GM18519 (cell line): ENCODE results near the gene LRRC4C.
"Not testable (repeated sequence)": the region's sequence is repeated elsewhere in the genome, so short reads cannot be mapped to it uniquely, and the experiment has no call there.

Source experiments
- ATAC-seq: cut with Tn5 transposase; IDR thresholded peaks from one replicate; pipeline ENCODE4 v1.9.1; 2021; ENCODE audit warnings: mild to moderate bottlenecking, moderate library complexity; ENCODE audit not compliant: unreplicated experiment, low FRiP score

LRRC4C gene

GRCh38 chr11:41051919-41052635 lies 407.4 kb downstream of the LRRC4C start:
- ATAC-seq, result no peak

GRCh38 chr11:41050791-41051190 lies 408.7 kb downstream of the LRRC4C start:
- ATAC-seq, result no peak

- no peak for ATAC-seq
Observed at GRCh38 chr11:41047229-41047628, 412.2 kb downstream of the LRRC4C start.

- ATAC-seq, result no peak
Observed at GRCh38 chr11:41045266-41045665, 414.2 kb downstream of the LRRC4C start.

GRCh38 chr11:41044747-41045146 lies 414.7 kb downstream of the LRRC4C start:
- ATAC-seq, result no peak

GRCh38 chr11:41042688-41043087 lies 416.8 kb downstream of the LRRC4C start:
- ATAC-seq, result no peak

GRCh38 chr11:41040474-41040873 lies 419.0 kb downstream of the LRRC4C start:
- ATAC-seq, result peak; percentile 58

- no peak for ATAC-seq
Observed at GRCh38 chr11:41039592-41039991, 419.9 kb downstream of the LRRC4C start.

GRCh38 chr11:41031551-41032060 lies 427.8 kb downstream of the LRRC4C start:
- ATAC-seq, result no peak

GRCh38 chr11:41020259-41020658 lies 439.2 kb downstream of the LRRC4C start:
- ATAC-seq, result no peak

- ATAC-seq, result not testable (repeated sequence)
Observed at GRCh38 chr11:41019666-41020065, 439.8 kb downstream of the LRRC4C start.

- no peak for ATAC-seq
Observed at GRCh38 chr11:41018224-41018623, 441.2 kb downstream of the LRRC4C start.

GRCh38 chr11:41010361-41011050 lies 448.9 kb downstream of the LRRC4C start:
- no peak for ATAC-seq

- no peak for ATAC-seq
Observed at GRCh38 chr11:41005986-41006385, 453.5 kb downstream of the LRRC4C start.

- ATAC-seq, result no peak
Observed at GRCh38 chr11:41003339-41004282, 455.8 kb downstream of the LRRC4C start.

- ATAC-seq, result no peak
Observed at GRCh38 chr11:40998920-40999319, 460.5 kb downstream of the LRRC4C start.

GRCh38 chr11:40987776-40988435 lies 471.5 kb downstream of the LRRC4C start:
- no peak for ATAC-seq

GRCh38 chr11:40986320-40986719 lies 473.1 kb downstream of the LRRC4C start:
- no peak for ATAC-seq

- ATAC-seq, result no peak
Observed at GRCh38 chr11:40975076-40975475, 484.4 kb downstream of the LRRC4C start.

- no peak for ATAC-seq
Observed at GRCh38 chr11:40974186-40974795, 485.2 kb downstream of the LRRC4C start.
